ENCODE data around the gene NSG1. TPM values are rescaled to one million over a fixed set of nuclear protein-coding genes. Genes with fewer than 3 reads are reported as not detected.

NSG1 gene
- total and polyA plus RNA-seq, 9 of the 15 experiments (the other 6 are each of a cell fraction or from before 2014, with no cell fraction given) = not detected

DNA sequence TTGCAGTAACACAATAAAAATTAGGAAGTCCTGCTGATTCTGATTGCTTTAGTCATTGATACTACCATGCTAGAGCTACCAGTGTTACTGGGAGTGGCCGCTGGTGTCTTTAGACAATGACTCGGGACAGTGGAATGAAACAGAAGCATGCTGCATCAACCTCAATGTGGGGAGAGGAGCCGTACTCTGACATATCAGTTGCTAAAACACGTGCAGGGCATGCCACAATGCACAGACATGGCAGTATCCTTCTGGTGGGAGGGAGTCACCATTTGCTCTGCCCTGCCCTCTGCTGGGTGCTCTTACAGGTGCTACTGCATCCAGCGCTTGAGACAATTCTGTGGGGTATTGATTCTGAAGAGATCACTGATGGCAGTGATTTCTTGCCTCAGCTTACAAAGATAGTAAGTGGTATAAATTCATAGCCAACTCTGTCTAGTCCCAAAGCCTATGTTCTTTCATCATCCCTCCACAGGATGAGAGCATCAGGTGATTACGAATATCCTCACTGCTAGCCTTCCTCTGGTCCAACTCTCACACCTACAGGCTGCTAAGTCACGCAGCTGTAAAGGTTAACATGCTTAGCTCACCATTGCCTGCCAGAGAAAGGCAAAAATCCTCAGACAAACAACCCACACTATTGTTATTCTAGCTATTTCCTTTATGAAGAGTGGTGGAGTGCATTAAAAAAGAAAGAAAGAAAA is 43.7 kb downstream of the NSG1 start (continued):
- TF ChIP-seq ZFPM2 (CRISPR knock-in tag; IDR thresholded peaks at IDR 0.05) (no peak), SMC3 (conservative IDR thresholded peaks at IDR 0.05; ENCODE audit: insufficient read depth, low read depth, low read length) (peak; percentile 66), MAZ (CRISPR knock-in tag; conservative IDR thresholded peaks at IDR 0.05 in 1 of 2, IDR thresholded peaks at IDR 0.05 in 1 of 2) (0 out of 4 replicates have a peak, but pooled peaks of 1 of the 2 experiments have one; percentile 22), POLR2H (tag; IDR thresholded peaks at IDR 0.05; ENCODE audit: low read depth) (no peak), FOXA3 (CRISPR knock-in tag; conservative IDR thresholded peaks at IDR 0.05 in 1 of 2, IDR thresholded peaks at IDR 0.05 in 1 of 2) (no peak), BHLHE40 (IDR thresholded peaks at IDR 0.05; ENCODE audit: low read length) (peak; percentile 83), RB1 (IDR thresholded peaks at IDR 0.05; ENCODE audit: low read depth) (0 out of 2 replicates have a peak, but pooled peaks have one; percentile 31), HSF4 (CRISPR knock-in tag; IDR thresholded peaks at IDR 0.05; ENCODE audit: borderline replicate concordance) (no peak), EHMT2 (IDR thresholded peaks at IDR 0.05) (no peak)
- TF ChIP-seq, protein P1, sequence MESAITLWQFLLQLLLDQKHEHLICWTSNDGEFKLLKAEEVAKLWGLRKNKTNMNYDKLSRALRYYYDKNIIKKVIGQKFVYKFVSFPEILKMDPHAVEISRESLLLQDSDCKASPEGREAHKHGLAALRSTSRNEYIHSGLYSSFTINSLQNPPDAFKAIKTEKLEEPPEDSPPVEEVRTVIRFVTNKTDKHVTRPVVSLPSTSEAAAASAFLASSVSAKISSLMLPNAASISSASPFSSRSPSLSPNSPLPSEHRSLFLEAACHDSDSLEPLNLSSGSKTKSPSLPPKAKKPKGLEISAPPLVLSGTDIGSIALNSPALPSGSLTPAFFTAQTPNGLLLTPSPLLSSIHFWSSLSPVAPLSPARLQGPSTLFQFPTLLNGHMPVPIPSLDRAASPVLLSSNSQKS (CRISPR knock-in tag; IDR thresholded peaks at IDR 0.05) = no peak
- TF ChIP-seq, protein P2, sequence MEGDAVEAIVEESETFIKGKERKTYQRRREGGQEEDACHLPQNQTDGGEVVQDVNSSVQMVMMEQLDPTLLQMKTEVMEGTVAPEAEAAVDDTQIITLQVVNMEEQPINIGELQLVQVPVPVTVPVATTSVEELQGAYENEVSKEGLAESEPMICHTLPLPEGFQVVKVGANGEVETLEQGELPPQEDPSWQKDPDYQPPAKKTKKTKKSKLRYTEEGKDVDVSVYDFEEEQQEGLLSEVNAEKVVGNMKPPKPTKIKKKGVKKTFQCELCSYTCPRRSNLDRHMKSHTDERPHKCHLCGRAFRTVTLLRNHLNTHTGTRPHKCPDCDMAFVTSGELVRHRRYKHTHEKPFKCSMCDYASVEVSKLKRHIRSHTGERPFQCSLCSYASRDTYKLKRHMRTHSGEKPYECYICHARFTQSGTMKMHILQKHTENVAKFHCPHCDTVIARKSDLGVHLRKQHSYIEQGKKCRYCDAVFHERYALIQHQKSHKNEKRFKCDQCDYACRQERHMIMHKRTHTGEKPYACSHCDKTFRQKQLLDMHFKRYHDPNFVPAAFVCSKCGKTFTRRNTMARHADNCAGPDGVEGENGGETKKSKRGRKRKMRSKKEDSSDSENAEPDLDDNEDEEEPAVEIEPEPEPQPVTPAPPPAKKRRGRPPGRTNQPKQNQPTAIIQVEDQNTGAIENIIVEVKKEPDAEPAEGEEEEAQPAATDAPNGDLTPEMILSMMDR (IDR thresholded peaks at IDR 0.05 in 2 of 3, conservative IDR thresholded peaks at IDR 0.05 in 1 of 3; ENCODE audit: insufficient read depth in 2 of 3, low read depth in 1 of 3, low read length in 3 of 3) = peak; percentile 74 to 82 (median 76)
- TF ChIP-seq, protein P3, sequence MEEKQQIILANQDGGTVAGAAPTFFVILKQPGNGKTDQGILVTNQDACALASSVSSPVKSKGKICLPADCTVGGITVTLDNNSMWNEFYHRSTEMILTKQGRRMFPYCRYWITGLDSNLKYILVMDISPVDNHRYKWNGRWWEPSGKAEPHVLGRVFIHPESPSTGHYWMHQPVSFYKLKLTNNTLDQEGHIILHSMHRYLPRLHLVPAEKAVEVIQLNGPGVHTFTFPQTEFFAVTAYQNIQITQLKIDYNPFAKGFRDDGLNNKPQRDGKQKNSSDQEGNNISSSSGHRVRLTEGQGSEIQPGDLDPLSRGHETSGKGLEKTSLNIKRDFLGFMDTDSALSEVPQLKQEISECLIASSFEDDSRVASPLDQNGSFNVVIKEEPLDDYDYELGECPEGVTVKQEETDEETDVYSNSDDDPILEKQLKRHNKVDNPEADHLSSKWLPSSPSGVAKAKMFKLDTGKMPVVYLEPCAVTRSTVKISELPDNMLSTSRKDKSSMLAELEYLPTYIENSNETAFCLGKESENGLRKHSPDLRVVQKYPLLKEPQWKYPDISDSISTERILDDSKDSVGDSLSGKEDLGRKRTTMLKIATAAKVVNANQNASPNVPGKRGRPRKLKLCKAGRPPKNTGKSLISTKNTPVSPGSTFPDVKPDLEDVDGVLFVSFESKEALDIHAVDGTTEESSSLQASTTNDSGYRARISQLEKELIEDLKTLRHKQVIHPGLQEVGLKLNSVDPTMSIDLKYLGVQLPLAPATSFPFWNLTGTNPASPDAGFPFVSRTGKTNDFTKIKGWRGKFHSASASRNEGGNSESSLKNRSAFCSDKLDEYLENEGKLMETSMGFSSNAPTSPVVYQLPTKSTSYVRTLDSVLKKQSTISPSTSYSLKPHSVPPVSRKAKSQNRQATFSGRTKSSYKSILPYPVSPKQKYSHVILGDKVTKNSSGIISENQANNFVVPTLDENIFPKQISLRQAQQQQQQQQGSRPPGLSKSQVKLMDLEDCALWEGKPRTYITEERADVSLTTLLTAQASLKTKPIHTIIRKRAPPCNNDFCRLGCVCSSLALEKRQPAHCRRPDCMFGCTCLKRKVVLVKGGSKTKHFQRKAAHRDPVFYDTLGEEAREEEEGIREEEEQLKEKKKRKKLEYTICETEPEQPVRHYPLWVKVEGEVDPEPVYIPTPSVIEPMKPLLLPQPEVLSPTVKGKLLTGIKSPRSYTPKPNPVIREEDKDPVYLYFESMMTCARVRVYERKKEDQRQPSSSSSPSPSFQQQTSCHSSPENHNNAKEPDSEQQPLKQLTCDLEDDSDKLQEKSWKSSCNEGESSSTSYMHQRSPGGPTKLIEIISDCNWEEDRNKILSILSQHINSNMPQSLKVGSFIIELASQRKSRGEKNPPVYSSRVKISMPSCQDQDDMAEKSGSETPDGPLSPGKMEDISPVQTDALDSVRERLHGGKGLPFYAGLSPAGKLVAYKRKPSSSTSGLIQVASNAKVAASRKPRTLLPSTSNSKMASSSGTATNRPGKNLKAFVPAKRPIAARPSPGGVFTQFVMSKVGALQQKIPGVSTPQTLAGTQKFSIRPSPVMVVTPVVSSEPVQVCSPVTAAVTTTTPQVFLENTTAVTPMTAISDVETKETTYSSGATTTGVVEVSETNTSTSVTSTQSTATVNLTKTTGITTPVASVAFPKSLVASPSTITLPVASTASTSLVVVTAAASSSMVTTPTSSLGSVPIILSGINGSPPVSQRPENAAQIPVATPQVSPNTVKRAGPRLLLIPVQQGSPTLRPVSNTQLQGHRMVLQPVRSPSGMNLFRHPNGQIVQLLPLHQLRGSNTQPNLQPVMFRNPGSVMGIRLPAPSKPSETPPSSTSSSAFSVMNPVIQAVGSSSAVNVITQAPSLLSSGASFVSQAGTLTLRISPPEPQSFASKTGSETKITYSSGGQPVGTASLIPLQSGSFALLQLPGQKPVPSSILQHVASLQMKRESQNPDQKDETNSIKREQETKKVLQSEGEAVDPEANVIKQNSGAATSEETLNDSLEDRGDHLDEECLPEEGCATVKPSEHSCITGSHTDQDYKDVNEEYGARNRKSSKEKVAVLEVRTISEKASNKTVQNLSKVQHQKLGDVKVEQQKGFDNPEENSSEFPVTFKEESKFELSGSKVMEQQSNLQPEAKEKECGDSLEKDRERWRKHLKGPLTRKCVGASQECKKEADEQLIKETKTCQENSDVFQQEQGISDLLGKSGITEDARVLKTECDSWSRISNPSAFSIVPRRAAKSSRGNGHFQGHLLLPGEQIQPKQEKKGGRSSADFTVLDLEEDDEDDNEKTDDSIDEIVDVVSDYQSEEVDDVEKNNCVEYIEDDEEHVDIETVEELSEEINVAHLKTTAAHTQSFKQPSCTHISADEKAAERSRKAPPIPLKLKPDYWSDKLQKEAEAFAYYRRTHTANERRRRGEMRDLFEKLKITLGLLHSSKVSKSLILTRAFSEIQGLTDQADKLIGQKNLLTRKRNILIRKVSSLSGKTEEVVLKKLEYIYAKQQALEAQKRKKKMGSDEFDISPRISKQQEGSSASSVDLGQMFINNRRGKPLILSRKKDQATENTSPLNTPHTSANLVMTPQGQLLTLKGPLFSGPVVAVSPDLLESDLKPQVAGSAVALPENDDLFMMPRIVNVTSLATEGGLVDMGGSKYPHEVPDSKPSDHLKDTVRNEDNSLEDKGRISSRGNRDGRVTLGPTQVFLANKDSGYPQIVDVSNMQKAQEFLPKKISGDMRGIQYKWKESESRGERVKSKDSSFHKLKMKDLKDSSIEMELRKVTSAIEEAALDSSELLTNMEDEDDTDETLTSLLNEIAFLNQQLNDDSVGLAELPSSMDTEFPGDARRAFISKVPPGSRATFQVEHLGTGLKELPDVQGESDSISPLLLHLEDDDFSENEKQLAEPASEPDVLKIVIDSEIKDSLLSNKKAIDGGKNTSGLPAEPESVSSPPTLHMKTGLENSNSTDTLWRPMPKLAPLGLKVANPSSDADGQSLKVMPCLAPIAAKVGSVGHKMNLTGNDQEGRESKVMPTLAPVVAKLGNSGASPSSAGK (IDR thresholded peaks at IDR 0.05) = peak; percentile 46; the same call in 1 of the 2 replicates
